T-helper 1 cell (primary cell): ENCODE measurements around the gene CRIP3.

Source experiments
- DNase-seq, 5 donors: peaks; one replicate each; pipeline ENCODE4 v3.0.0-alpha.2; 2012 to 2020

CRIP3 gene

DNA sequence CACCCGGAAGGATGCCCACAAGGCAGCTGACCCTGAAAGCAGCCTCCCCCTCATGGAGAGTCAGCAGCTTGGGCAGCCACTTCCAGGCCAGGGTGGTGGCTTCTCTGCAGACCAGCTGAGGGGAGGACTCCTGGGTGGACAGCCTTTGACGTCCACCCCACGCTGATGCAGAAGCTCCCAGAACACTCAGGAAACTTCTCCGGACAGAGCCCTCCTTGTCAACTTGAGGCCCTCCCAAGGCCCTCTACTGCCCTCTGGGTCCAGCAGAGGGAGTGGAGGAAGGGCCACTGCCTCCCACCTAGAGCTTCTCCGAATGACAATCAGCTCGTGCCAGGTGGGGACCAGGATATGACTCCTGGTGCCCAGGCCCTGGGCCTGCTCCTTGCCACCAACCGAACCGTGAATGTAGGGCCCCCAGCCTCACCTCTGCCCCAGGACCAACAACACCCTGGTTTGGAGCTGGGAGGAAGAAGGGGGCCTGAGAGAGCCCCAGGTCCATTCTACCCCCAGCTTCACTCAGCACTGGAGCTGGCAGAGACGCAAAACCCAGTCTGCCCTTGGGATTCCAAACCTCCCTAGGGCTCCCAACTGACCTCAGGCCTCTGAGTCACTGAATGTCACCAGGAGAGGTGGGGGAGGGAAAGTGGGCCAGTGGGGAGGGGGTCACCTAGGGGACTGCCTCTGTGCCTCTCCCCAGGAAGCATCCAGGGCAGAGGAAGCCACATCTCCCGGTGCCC lies 21.5 kb downstream of the CRIP3 start:
- DNase-seq, result no peak

DNA sequence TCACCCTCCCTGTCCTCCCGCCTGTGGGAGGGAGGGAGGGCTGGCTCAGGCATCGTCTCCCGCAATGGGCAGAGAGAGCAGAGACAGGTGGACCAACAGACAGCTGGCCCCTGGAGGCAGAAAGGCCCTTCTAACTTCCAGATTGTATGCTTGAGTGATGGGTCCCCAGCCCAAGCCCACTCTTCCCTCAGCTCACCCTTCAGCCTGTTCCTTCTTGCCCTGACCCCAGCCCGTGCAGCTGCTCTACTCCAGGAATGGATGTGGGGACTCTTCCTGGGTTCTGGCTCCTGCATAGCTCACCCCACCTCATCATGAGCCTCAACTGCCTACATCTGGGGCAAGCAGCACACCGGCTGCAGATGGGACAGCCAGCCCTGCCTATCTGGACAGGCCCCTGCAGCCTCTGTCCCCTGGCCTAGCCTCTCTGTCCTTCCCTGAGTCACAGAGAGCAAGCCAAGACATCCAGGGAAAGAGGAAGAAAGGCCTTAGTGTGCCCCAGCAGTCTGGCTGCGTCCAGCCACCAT lies 22.1 kb downstream of the CRIP3 start:
- no peak for DNase-seq

DNA sequence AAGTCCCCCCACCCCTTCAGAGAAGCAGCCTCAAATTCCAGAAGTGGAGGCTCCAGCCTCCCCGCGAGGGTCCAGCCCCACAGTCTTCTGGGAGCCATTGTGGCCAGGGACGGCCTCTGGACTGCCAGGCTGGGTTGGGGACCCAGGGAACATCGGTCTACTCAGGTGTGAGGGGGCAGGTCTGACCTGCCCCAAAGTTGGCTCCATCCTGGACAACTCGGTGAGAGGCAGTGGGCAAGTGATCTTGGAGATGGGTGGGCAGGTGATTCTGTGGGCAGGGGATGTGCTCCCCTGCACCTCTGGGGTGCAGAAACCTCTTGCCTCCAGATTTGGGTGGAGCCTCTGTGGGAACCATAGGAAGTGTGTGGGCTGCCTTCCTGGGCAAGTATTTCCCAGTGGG lies 22.8 kb downstream of the CRIP3 start:
- DNase-seq, result no peak

DNA sequence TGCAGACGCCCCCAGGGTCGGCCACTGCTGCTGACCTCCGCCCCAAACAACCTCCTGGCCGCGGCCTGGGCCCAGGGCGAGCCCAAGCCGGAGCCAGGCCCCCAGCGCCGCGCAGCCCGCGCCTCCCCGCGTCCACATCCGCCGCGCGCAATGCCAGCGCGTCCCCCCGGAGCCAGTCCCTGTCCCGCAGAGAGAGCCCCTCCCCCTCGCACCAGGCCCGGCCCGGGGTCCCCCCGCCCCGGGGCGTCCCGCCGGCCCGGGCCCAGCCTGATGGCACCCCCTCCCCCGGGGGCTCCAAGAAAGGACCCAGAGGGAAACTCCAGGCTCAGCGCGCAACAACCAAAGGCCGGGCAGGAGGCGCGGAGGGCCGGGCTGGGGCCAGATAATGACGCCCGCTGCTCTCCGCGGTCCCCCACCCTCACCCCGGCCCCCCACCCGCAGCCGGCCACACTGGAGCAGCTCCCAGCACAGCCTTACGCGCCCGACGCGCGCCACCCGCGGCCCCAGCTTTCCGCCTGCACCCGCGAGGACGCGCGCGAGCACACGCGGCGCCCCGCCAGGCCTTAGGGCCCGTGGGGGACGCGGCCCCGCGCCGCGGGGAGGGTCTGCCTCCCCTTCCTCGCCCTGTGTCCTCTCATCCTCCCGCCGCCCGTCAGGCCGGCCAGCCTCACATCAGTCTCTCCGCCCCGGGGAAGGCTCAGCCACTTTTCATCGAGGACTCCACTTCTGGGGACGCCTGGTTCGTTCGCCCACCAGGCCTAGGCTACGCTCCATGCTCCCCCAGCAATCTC lies 23.4 kb downstream of the CRIP3 start:
- DNase-seq, result no peak

DNA sequence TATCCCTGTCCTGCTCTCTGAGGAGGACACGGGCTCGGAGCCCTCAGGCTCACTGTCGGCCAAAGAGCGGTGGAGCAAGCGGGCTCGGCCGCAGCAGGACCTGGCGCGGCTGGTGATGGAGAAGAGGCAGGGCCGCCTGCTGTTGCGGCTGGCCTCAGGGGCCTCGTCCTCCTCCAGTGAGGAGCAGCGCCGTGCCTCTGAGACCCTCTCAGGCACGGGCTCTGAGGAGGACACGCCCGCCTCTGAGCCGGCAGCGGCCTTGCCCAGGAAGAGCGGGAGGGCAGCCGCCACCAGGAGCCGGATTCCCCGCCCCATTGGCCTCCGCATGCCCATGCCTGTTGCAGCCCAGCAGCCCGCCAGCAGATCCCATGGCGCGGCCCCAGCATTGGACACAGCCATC lies 24.7 kb downstream of the CRIP3 start:
- no peak for DNase-seq

DNA sequence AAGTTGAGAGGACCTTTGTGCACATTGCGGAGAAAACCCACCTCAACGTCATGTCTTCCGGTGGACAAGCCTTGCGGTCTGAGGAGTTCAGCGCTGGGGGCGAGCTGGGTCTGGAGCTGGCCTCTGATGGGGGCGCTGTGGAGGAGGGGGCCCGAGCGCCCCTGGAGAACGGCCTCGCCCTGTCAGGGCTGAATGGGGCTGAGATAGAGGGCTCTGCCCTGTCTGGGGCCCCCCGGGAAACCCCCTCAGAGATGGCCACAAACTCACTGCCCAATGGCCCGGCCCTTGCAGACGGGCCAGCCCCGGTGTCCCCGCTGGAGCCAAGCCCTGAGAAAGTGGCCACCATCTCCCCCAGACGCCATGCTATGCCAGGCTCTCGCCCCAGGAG lies 25.1 kb downstream of the CRIP3 start:
- DNase-seq, result no peak

DNA sequence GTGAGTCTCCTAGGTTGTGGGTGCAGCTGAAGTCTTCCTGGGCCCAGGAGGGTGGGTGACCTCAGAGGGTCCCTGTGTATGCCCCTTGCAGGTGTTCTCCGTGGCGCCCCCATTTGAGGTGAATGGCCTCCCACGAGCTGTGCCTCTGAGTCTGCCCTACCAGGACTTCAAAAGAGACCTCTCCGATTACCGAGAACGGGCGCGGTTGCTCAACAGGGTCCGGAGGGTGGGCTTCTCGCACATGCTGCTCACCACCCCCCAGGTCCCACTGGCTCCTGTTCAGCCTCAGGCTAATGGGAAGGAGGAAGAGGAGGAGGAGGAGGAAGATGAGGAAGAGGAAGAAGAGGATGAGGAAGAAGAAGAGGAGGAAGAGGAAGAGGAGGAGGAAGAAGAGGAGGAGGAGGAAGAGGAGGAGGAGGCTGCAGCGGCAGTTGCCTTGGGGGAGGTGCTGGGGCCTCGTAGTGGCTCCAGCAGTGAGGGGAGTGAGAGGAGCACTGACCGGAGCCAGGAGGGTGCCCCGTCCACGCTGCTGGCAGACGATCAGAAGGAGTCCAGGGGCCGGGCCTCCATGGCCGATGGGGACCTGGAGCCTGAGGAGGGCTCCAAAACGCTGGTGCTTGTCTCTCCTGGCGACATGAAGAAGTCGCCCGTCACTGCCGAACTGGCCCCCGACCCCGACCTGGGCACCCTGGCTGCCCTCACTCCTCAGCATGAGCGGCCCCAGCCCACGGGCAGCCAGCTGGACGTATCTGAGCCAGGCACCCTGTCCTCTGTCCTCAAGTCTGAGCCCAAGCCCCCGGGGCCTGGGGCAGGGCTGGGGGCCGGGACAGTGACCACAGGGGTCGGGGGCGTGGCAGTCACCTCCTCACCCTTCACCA lies 25.8 kb downstream of the CRIP3 start:
- no peak for DNase-seq

DNA sequence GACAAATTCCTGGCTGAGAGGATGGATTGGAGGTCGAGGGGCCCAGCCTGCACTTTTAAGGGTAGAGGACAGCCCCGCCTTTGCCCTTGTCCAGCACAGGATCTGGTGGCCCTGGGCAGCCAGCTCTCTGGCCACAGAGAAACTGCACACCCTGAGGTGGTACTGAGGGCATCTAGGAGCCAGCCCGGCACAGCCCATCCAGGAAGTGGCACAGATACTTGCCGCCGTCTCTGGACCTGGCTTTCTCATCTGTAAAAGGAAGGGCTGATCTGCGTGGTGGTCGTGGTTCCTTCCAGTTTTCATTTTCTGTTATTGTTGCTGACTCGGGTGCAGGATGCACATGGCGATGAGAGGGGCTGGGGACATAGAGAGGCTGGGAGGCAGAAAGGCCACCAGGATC lies 26.6 kb downstream of the CRIP3 start:
- DNase-seq, result no peak

DNA sequence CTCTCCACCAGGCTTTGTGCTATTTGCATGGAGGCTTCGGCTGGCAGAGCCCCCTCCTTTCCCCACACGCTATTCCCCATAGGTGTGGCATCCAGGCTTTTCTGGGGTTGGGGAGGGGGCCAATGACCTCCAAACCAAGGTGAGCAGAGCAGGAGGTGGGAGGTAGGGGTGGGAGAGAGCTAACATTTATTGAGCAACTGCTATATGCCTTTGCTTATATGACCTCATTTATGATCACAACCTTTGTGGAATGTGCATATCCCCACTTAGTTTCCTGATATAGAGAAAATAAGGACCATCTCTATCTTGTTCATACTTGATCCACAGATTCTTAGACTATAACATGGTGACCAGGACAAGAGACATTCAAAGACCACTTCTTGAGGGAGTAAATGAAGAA lies 28.4 kb downstream of the CRIP3 start:
- no peak for DNase-seq

DNA sequence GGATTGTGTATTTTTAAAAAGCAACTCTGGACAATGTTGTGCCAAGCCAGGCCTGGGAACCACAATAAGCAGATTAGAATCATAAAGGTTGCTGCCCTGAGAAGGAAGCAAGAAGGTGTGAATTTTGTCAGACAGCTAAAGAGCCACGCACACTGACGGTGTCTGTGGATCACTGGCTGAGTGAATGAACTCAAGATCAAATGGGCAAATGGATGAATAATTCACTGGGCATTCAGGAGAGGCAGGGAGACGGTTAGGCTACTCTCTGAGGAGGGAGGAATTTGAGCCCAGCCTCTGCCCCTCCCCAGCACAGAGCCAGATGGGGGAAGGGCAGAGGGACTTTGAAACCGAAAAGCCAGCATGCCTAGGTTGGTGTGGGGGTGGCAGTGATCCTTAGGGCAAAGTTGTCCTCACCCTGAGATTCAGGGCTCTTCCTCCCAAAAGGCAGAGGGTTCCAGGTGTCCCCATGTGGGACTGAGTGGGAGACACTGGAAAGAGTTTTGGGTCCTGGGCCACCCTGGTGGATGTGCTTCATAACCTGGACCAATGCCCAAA lies 30.0 kb downstream of the CRIP3 start:
- no peak for DNase-seq

DNA sequence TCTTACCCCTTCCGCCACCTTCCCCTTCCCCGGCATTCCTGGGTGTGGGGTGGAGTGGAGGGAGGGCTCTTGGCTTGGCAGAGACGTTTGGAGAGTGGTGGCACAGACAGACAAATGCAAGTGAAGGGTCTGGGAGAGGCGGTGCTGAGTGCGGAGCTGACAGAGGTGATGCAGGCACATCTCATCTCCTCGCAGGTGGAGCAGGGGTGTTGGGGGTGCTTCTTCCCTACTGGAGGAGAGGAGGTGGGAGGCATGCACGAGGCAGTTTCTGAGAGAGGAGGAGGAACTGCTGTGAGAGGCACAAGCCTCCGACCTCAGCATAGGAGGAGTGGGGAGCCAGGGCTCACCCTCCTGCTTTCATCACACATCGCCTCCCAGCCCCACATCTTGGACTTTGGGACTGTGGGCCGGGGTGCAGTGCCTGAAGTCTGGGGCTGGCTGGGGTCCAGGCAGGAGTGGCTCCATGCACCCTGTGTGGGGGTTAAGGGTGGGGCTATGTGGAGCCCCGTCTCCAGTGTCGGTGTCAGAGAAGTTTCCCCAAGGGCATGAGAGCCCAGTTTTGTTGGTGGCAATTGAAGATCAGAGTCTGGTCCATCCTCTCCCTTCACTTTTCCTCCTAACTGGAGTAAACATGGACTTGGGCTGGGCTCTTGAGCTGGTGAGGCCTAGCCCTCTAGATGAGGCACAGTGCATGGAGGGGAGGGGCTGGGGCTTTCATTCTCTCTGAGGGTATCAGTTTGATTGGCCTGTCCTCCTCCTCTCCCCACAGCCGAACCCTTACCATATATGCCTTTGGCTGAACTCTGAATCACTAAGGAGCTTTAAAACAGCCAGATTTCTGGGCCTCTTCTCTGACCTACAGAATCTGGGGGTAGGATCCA lies 30.7 kb downstream of the CRIP3 start:
- DNase-seq, result no peak

DNA sequence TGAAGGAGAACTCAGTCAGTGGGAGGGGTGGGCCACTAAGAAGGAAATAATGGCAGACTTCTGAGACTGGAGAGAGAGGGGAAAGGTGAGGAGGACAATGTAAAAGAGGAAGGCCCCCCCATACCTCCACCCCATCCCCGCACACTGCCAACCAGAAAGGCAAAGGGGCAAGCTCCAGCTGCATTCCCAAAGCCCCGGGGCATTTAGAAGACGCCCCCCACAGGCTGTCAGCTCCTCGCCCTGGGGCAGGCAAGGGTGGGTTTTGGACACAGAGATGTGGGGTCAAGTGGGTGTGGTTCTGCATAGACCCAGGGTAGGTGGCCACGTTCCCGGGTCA lies 31.4 kb downstream of the CRIP3 start:
- no peak for DNase-seq

DNA sequence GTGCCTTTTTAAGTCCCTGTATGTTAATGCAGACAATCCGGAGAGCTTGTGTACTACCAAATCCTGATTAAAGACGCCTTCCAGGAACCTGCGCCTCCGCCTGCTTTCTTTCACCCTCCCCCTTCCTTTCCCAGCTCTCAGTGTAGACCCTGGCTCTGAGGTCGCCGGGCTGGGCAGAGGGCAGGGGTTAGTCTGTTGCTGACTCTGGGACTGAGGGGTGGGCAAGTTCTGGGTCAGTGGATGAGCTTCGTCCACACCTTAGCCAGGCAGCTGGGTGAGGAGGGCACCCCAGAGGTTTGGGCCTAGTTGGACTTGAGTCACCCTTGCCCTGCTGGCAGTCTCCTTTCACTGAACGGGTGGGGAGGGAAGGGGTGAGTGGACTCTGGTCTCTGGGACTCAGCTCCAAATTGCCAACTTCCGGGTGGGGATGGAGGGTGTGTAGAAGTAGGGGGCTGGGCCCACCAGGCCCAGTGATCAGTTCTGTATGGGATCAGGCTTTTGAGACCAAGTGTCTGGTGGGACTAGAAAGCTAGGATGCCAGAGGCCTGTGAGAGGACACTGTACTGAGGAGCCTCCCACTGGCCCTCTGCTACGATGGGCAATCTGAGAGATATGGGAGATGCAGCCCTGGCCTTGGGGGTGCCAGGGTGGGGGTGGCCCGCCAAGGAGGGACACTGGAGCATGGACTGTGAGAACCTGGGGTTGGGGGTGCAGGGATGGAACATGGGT lies 31.9 kb downstream of the CRIP3 start:
- no peak for DNase-seq

DNA sequence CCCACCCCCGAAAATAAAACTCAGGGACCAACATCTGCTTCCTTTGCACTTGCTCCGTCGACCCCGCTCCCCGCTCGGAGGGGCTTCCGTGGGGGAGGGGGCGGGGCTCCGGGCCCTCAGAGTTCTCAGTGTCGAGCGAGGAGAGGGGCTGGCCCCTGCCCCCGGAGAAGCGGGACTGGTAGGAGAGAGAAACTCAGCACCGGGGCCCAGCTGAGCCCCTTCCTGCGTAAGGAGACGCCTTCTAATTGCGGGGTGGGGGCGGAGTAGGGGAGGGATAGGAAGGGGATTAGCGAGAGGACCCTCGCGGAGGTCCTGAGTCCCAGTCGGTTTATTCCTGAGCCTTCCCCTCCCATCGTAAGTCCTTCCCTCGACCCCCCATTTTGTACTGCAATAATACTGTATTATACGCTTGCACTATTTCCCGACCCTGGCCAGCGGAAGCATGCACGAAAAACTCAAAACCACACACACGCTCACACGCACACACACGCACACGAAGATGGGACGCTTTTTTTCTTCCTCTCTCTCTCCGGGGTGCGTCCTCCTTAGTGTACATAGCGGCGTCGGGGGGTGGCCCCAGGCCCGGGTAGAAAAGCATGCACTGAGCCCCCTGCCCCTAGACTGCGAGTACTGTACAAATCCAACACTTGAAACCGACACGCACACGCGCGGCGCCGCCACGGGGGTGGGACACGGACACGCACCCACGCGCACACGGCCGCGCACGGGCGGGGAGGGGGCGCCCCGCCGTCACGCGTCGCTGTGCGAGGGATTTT lies 32.6 kb downstream of the CRIP3 start:
- peak in 2 of 5 donors; percentile 24 to 60 for DNase-seq

DNA sequence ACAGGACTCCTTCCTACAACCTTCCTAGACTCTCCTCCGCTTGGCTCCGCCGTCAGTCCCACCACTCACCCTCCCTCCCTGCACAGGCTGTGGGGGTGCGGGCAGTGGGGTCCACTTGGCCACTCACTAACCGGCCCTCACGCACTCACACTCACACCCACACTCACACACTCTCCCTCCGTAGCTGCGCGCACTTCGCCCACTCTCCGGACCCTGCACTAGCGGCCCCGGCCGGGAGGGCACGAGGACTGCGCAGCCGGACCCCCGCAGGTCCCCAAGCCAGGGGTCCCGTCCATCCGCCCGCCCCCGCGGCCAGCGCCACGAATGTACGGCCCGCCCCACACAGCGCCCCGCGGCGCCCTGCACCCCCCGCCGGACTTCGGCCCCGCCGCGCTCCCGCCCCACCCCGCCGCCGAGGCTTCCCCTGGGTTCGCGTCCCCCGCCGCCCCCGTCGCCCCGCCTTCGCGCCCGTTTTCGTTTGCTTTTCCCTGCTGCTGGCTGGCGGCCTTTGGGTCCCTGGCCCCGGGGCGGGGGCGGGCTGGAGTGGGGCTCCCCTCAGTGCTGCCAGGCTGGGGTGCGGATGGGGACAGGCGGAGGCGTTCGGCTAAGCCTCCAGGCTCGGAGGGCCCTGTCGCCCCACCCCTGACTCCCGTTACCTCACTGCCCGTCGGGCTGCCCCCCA lies 33.6 kb downstream of the CRIP3 start:
- peak in 1 of 5 donors; percentile 20 for DNase-seq

DNA sequence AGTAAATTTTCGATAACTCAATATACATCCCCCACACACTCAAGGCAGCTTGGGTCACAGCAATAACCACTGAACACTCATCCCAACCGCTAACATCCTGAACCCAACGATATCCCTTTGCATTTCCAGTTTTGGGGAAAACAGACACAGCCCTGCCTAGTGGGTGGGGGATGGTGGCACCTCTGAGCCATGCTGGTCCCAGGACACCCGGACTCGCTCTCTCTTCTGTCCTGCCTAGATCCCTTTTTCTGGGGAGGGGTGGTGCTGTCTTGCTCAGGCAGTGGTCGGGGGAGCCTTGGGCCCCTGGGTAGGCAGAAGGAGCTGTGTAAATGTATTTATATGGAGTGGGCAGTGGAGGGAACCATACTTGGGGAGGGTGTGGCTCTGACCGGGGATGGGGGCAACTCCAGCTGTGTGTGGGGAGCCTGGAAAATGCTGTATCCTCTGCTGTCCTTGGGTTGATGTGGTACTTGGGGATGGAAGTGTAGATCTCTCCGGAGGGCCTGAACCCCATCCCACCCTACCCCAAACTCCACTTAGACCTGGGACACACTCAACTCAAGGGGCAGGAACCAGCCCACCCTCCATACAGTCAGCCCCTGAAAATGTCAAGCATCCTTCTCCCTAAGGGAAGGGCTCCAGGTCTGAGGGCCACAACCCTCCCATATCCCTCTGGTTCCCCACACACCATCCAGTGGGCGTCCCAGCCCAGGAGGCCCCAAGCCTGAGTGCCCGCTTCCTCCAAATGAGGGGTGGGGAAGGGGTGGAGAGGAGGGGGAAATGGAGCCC lies 34.3 kb downstream of the CRIP3 start:
- DNase-seq, result no peak

DNA sequence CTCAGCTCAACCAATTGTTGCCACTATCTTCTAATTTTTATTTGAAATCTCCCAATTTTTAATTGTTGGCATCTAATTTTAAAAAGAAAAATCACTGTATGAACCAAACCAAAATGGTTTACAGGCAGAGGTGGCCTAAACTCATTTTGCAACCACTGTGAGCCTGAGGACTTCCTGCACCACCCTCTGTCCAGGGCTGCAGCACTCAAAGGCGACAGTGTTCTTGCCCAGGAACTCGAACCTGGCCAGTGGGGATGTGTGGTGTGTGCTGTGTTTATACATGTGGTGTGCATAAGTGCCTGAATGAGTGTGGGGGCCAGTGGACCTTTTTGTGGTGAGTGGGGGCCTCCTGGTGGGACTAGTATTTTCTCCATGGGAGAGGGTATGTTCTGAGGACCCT lies 34.9 kb downstream of the CRIP3 start:
- no peak for DNase-seq

DNA sequence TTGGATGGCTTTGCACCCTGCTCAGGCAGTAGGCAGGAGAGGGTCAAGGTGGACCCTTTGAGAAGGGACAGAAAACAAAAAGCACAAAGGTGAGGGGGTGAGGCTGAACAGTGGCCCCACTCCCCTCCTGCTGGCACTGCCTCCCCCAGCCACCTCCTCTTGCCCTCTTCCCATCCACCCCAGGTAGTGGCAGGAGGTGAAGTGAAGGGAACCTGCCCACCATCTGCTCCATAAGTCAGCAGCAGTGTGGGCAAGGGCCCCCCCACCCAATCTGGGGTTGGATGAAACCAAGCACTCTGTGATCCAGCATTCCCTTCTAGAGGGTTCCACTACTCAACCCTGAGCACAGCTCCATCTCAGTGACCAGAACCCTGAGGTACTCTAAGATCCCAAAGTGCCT lies 36.7 kb downstream of the CRIP3 start:
- DNase-seq, result no peak
